Measurements from ENCODE around the gene FGA. TPM values are rescaled to one million over a fixed set of nuclear protein-coding genes. Genes with fewer than 3 reads are reported as not detected.
A peak's percentile ranks its signal among the peaks of the same experiment; 100 is the strongest.

Gene FGA
- total RNA-seq, 1 experiment from 2014 or later, result 3.9 TPM

DNA sequence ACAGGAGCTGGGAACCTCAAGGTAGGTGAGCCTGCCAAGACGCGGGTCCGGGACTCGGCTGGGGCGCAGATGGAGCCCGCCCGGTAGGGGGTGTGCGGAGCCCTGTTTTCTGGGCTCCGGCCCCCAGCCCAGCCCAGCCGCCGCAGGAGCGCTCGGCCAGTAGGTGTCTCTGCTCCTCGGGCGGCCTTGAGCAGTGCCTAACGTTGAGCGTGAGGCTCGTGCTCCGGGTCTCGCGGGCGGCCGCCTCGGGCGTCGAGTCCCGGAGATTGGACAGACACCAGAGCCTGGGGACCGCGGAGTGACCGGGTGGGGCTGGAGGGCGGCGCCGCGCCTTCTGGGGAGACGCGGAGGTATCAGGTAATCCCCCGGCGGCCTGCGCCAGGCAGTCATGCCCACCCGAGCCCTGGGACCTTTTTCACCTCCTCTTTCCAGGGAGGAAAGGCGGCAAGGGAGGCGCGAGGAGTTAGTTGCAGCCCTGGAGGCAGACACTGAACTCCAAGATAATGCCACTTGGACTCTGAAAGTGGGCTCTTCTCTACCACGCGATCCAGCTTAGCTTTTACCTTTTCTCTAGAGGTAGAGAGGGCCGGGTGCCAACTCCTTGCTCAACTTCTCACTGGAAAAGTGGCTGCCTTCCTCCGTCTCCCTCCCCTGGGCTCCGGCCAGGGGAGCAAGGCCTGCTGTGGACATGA lies 36.4 kb upstream of the FGA start:
- CTCF ChIA-PET, result interaction anchor here (0.8 to 9.5 kb wide), 9 partner anchors 8 to 180 kb away, joined by 3 to 175 read pairs (median 4); partner anchors contain the start of gene PLRG1
- peak overlapping the region; percentile 69 for H3K4me2 ChIP-seq (ENCODE audit: low read length)
- H3K9ac ChIP-seq (ENCODE audit: low read length), result peak overlapping the region; percentile 43
- intact Hi-C loops (cut with micrococcal nuclease), result loop anchor here (2.0 kb wide), 2 partner anchors 152 to 302 kb away; no protein-coding TSS in a partner anchor
- H3K9me3 ChIP-seq (ENCODE audit: control insufficient read depth in 1 of 2, insufficient read depth in 1 of 2, low read depth in 1 of 2, low read length in 2 of 2), result no peaks in the 10 kb centered on the region
- BruUV-seq (replicated peaks), result no TSS peak
- peaks cover 6 to 21% of the 10 kb centered on the region in 2 experiments; a peak in 3 of 4 replicates for H3K4me1 ChIP-seq (ENCODE audit: control insufficient read depth in 1 of 2, insufficient read depth in 2 of 2, low read length in 2 of 2)
- H3K9me2 ChIP-seq (ENCODE audit: insufficient read depth), result no peaks in the 10 kb centered on the region
- no peak overlapping the region; the same call in 1 of the 2 replicates for H3K27ac ChIP-seq (ENCODE audit: low read depth, low read length)
- no peaks in the 10 kb centered on the region for H4K20me1 ChIP-seq (ENCODE audit: insufficient read depth)
- H2AFZ ChIP-seq (ENCODE audit: low read depth, low read length, poor library complexity, severe bottlenecking), result peak overlapping the region; percentile 78
- DNase-seq (ENCODE audit: low read depth, low spot score), result peak; percentile 63
- H3K36me3 ChIP-seq (ENCODE audit: control insufficient read depth in 1 of 2, insufficient read depth in 2 of 2, low read length in 2 of 2), result no peaks in the 10 kb centered on the region
- H3K79me2 ChIP-seq (ENCODE audit: insufficient read depth, low read length), result no peaks in the 10 kb centered on the region
- peak overlapping the region; percentile 37 to 52 for H3K4me3 ChIP-seq (replicated peaks in 1 of 2; ENCODE audit: low read depth in 1 of 2, low read length in 2 of 2)
- RAD21 ChIA-PET (ENCODE audit: low non-redundant PET in 1 of 2, low total read pairs in 2 of 2, uncharacterized antibody in 2 of 2, unreplicated experiment in 2 of 2), result no interaction called here
- peak; percentile 96 for ATAC-seq
- POLR2A ChIA-PET, result interaction anchor here (1.5 kb wide), 1 partner anchor 77 kb away, joined by 3 read pairs; the partner anchor contains the start of gene PLRG1
- H3K27me3 ChIP-seq (ENCODE audit: insufficient read depth, low read length), result no peaks in the 10 kb centered on the region
- TF ChIP-seq ELF1 (IDR thresholded peaks at IDR 0.05; ENCODE audit: borderline replicate concordance, low read depth) (no peak), ZFX (IDR thresholded peaks at IDR 0.05) (no peak), EZH2 (IDR thresholded peaks at IDR 0.05) (no peak), POLR2AphosphoS5 (IDR thresholded peaks at IDR 0.05; ENCODE audit: low read depth, low read length) (peak; percentile 43; the same call in 1 of the 2 replicates), SP1 (IDR thresholded peaks at IDR 0.05; ENCODE audit: low read depth) (no peak), CBX3 (IDR thresholded peaks at IDR 0.05; ENCODE audit: low read depth) (peak; percentile 87; the same call in 1 of the 2 replicates), SRF (IDR thresholded peaks at IDR 0.05; ENCODE audit: low read depth) (no peak), EGR1 (IDR thresholded peaks at IDR 0.05; ENCODE audit: low read depth) (no peak), YY1 (IDR thresholded peaks at IDR 0.05; ENCODE audit: extremely low read depth, insufficient replicate concordance, low read depth, low read length) (peak; percentile 33), RAD21 (IDR thresholded peaks at IDR 0.05; ENCODE audit: low read depth) (peak; percentile 84), EZH2phosphoT487 (IDR thresholded peaks at IDR 0.05; ENCODE audit: borderline replicate concordance) (no peak), TCF7L2 (IDR thresholded peaks at IDR 0.05; ENCODE audit: borderline replicate concordance, extremely low read depth, insufficient read depth, insufficient read length) (no peak), CEBPB (IDR thresholded peaks at IDR 0.05; ENCODE audit: low read depth) (no peak), POLR2A (IDR thresholded peaks at IDR 0.05; ENCODE audit: borderline replicate concordance, extremely low read depth, insufficient read depth, insufficient read length) (no peak)
- TF ChIP-seq, protein P1, sequence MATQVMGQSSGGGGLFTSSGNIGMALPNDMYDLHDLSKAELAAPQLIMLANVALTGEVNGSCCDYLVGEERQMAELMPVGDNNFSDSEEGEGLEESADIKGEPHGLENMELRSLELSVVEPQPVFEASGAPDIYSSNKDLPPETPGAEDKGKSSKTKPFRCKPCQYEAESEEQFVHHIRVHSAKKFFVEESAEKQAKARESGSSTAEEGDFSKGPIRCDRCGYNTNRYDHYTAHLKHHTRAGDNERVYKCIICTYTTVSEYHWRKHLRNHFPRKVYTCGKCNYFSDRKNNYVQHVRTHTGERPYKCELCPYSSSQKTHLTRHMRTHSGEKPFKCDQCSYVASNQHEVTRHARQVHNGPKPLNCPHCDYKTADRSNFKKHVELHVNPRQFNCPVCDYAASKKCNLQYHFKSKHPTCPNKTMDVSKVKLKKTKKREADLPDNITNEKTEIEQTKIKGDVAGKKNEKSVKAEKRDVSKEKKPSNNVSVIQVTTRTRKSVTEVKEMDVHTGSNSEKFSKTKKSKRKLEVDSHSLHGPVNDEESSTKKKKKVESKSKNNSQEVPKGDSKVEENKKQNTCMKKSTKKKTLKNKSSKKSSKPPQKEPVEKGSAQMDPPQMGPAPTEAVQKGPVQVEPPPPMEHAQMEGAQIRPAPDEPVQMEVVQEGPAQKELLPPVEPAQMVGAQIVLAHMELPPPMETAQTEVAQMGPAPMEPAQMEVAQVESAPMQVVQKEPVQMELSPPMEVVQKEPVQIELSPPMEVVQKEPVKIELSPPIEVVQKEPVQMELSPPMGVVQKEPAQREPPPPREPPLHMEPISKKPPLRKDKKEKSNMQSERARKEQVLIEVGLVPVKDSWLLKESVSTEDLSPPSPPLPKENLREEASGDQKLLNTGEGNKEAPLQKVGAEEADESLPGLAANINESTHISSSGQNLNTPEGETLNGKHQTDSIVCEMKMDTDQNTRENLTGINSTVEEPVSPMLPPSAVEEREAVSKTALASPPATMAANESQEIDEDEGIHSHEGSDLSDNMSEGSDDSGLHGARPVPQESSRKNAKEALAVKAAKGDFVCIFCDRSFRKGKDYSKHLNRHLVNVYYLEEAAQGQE (IDR thresholded peaks at IDR 0.05; ENCODE audit: low read depth), result no peak
- TF ChIP-seq, protein P2, sequence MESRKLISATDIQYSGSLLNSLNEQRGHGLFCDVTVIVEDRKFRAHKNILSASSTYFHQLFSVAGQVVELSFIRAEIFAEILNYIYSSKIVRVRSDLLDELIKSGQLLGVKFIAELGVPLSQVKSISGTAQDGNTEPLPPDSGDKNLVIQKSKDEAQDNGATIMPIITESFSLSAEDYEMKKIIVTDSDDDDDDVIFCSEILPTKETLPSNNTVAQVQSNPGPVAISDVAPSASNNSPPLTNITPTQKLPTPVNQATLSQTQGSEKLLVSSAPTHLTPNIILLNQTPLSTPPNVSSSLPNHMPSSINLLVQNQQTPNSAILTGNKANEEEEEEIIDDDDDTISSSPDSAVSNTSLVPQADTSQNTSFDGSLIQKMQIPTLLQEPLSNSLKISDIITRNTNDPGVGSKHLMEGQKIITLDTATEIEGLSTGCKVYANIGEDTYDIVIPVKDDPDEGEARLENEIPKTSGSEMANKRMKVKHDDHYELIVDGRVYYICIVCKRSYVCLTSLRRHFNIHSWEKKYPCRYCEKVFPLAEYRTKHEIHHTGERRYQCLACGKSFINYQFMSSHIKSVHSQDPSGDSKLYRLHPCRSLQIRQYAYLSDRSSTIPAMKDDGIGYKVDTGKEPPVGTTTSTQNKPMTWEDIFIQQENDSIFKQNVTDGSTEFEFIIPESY (IDR thresholded peaks at IDR 0.05; ENCODE audit: extremely low read depth, insufficient replicate concordance, low read length), result no peak
- TF ChIP-seq, protein P3, sequence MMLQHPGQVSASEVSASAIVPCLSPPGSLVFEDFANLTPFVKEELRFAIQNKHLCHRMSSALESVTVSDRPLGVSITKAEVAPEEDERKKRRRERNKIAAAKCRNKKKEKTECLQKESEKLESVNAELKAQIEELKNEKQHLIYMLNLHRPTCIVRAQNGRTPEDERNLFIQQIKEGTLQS (IDR thresholded peaks at IDR 0.05), result no peak
- TF ChIP-seq, protein P4, sequence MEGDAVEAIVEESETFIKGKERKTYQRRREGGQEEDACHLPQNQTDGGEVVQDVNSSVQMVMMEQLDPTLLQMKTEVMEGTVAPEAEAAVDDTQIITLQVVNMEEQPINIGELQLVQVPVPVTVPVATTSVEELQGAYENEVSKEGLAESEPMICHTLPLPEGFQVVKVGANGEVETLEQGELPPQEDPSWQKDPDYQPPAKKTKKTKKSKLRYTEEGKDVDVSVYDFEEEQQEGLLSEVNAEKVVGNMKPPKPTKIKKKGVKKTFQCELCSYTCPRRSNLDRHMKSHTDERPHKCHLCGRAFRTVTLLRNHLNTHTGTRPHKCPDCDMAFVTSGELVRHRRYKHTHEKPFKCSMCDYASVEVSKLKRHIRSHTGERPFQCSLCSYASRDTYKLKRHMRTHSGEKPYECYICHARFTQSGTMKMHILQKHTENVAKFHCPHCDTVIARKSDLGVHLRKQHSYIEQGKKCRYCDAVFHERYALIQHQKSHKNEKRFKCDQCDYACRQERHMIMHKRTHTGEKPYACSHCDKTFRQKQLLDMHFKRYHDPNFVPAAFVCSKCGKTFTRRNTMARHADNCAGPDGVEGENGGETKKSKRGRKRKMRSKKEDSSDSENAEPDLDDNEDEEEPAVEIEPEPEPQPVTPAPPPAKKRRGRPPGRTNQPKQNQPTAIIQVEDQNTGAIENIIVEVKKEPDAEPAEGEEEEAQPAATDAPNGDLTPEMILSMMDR (IDR thresholded peaks at IDR 0.05 in 2 of 3, conservative IDR thresholded peaks at IDR 0.05 in 1 of 3; ENCODE audit: borderline replicate concordance in 1 of 3, insufficient read depth in 1 of 3, low read depth in 2 of 3, low read length in 2 of 3), result peak; percentile 77 to 98 (median 77)
- TF ChIP-seq, protein P5, sequence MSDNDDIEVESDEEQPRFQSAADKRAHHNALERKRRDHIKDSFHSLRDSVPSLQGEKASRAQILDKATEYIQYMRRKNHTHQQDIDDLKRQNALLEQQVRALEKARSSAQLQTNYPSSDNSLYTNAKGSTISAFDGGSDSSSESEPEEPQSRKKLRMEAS (IDR thresholded peaks at IDR 0.05), result peak; percentile 93
